Gastrocnemius medialis (tissue), 4 donors: Measurements from ENCODE around the gene PRR23E. TPM values are rescaled to one million over a fixed set of nuclear protein-coding genes. Genes with fewer than 3 reads are reported as not detected.

Experiments used
- ATAC-seq, 2 donors: fragments of 150-250 bp; one replicate each; pipeline ENCODE4 v1.9.1; 2016
- DNase-seq, 2 donors: peaks; one replicate each; pipeline ENCODE4 v3.0.0-alpha.2; 2019
- H3K27ac ChIP-seq, 4 donors: fragments of 200-600 bp; sonication (generic); 1 replicate in 1 of 4; 2 replicates in 3 of 4; pipeline ENCODE4 v1.5.1; 2016 to 2018; ENCODE audit warnings: mild to moderate bottlenecking in 2 of 4, moderate library complexity in 1 of 4
- H3K27me3 ChIP-seq, 3 donors: fragments of 200-600 bp; sonication (generic) in 2 of 3; 1 replicate in 1 of 3; 2 replicates in 2 of 3; pipeline versions ENCODE4 v1.5.1 to v1.6.0; 2016 to 2019; ENCODE audit warnings: mild to moderate bottlenecking in 1 of 3, moderate library complexity in 1 of 3
- H3K36me3 ChIP-seq, 2 donors: fragments of 200-600 bp; sonication (generic) in 1 of 2; one replicate each; pipeline ENCODE4 v1.5.1; 2017 to 2018
- H3K4me1 ChIP-seq, 2 donors: fragments of 200-600 bp; sonication (generic) in 1 of 2; one replicate each; pipeline ENCODE4 v1.5.1; 2016 to 2017; ENCODE audit warnings: mild to moderate bottlenecking in 2 of 2
- H3K4me3 ChIP-seq, 4 donors: fragments of 200-600 bp; sonication (generic) in 3 of 4; 1 replicate in 1 of 4; 2 replicates in 3 of 4; pipeline ENCODE4 v1.5.1; 2016 to 2019; ENCODE audit warnings: mild to moderate bottlenecking in 2 of 4
- H3K9me3 ChIP-seq, 3 donors: fragments of 200-600 bp; sonication (generic) in 2 of 3; 1 replicate in 1 of 3; 2 replicates in 2 of 3; pipeline ENCODE4 v1.5.1; 2016 to 2019
- POLR2A ChIP-seq, 2 donors: fragments of 450-650 bp; IDR thresholded peaks; one replicate each; pipeline ENCODE4 v1.6.1; 2017; ENCODE audit warnings: antibody characterized with exemption in 2 of 2, mild to moderate bottlenecking in 2 of 2, moderate library complexity in 2 of 2
- in situ Hi-C, 4 donors: fragments of 200-750 bp; cut with MboI; loops; one replicate each; pipeline versions ENCODE4 v1.15.0 to v1.8.0; 2017; ENCODE audit warnings: low sequenced_read_pairs in 4 of 4
- intact Hi-C: fragments of 100-400 bp; cut with DNase I; formaldehyde crosslinking; loops from one replicate; pipeline ENCODE4 v1.15.1; 2023; ENCODE audit warnings: low total_unique reads
- total RNA-seq, 4 donors: library from RNA; depleted of rRNA; stranded (reverse); fragments of >200 nt; gene quantifications; one replicate each; pipeline versions ENCODE4 v1.1.0 to v1.2.3, GENCODE V29; 2016
- TF ChIP-seq, protein P1 (sequence below), 5 experiments: fragments of 450-650 bp in 3 of 5; fragments of 200-600 bp in 2 of 5; sonication (generic) in 2 of 5; IDR thresholded peaks in 4 of 5; conservative IDR thresholded peaks in 1 of 5; 1 replicate in 4 of 5; 2 replicates in 1 of 5; pipeline ENCODE4 v1.5.1; 2016 to 2019; ENCODE audit warnings: antibody characterized with exemption in 5 of 5, mild to moderate bottlenecking in 3 of 5, moderate library complexity in 3 of 5

PRR23E gene
- total RNA-seq, 4 donors from 2014 or later = not detected

DNA sequence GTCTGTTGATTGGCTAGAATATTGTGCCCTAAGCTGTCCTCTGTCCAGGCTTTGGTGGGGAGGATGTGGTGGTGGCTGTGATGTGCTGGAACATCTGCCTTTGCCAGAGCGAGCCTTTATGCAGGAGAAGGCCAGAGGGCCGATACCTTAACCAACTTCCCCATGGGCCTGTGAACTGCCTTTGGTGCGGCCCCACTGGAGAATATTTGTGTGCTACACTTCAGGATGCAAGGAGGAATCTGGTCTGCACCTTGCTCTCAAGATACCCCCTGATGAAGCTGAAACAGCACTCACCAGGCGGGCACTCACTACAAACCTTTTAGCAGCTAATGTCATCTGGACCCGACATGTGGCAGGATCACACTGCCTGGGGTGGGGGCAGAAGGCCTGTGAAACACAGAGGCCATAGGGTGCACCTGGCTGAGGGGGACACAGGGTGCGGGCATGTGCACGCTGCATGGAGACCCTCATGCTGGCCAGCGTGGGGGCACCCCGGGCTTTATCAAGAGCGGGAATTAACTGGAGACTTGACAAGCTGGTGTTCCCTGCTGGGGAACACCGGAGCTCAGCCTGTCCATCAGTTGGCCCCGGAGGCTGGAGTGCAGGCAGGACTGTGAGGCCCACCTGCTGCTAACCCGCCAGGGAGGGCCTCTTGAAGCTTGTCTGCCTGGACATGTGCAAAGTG is 16.4 kb downstream of the PRR23E start:
- Histone ChIP-seq H3K9me3 (no peaks in the 10 kb centered on the region), H3K4me1 (no peaks in the 10 kb centered on the region), H3K4me3 (no peak overlapping the region), H3K27ac (no peak overlapping the region), H3K36me3 (no peaks in the 10 kb centered on the region), H3K27me3 (peaks cover 0 to 4% (median 0%) of the 10 kb centered on the region in 3 donors)
- no peak for TF ChIP-seq POLR2A (IDR thresholded peaks at IDR 0.05)
- TF ChIP-seq, protein P1, sequence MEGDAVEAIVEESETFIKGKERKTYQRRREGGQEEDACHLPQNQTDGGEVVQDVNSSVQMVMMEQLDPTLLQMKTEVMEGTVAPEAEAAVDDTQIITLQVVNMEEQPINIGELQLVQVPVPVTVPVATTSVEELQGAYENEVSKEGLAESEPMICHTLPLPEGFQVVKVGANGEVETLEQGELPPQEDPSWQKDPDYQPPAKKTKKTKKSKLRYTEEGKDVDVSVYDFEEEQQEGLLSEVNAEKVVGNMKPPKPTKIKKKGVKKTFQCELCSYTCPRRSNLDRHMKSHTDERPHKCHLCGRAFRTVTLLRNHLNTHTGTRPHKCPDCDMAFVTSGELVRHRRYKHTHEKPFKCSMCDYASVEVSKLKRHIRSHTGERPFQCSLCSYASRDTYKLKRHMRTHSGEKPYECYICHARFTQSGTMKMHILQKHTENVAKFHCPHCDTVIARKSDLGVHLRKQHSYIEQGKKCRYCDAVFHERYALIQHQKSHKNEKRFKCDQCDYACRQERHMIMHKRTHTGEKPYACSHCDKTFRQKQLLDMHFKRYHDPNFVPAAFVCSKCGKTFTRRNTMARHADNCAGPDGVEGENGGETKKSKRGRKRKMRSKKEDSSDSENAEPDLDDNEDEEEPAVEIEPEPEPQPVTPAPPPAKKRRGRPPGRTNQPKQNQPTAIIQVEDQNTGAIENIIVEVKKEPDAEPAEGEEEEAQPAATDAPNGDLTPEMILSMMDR (IDR thresholded peaks at IDR 0.05 in 4 of 5, conservative IDR thresholded peaks at IDR 0.05 in 1 of 5) = no peak
- ATAC-seq = no peak
- intact Hi-C loops = no loop called here
- in situ Hi-C loops = no loop called here
- no peak for DNase-seq

DNA sequence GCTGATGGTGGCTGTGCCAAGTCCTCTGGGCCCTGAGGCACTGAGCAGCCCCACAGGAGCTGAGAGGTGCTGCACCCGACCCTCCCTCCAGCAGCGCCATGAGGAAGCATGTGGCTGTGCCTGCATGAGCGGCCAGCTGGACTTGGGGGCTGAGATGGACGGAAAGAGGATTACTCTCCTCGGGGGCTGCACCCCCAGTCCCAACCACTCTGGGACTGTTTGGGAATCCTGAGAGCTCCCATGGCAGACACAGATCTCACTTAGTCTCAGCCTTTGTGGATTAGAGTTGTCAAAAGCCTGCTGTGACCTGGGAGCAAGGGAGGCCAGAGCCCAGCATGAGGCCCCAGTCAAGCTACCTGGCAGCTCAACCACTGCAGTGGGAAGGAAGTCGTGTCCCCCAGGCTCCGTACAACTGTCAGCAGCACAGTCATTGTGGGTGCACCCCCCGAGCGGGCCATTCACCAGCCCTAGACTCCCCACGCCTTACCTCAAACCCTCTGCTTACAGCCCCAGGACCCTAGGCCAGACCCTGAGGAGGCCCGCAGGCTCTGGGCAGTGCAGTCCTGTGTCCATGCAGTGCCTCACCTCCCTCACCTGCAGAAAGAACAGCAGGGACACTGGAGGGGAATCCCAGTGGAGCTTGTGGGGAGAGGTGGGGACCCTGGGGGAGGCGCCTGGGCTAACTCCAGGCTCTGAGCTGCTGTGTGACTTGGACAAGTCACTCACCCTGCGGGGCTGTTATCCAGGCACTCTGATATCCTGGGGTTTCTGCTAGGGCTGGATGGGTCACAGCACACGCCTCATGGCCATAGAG is 17.1 kb downstream of the PRR23E start:
- no peak for ATAC-seq
- Histone ChIP-seq H3K36me3 (no peaks in the 10 kb centered on the region), H3K4me3 (no peak overlapping the region), H3K27ac (no peak overlapping the region), H3K27me3 (peaks cover 0 to 4% (median 0%) of the 10 kb centered on the region in 3 donors), H3K9me3 (no peaks in the 10 kb centered on the region), H3K4me1 (no peaks in the 10 kb centered on the region)
- in situ Hi-C loops = no loop called here
- TF ChIP-seq, protein P1 (IDR thresholded peaks at IDR 0.05 in 4 of 5, conservative IDR thresholded peaks at IDR 0.05 in 1 of 5) = no peak
- no peak for TF ChIP-seq POLR2A (IDR thresholded peaks at IDR 0.05)
- DNase-seq = no peak
- intact Hi-C loops = no loop called here

- TF ChIP-seq POLR2A (IDR thresholded peaks at IDR 0.05) = no peak
- TF ChIP-seq, protein P1 (IDR thresholded peaks at IDR 0.05 in 4 of 5, conservative IDR thresholded peaks at IDR 0.05 in 1 of 5) = no peak
- Histone ChIP-seq H3K27ac (no peak overlapping the region), H3K27me3 (peaks cover 0 to 4% (median 0%) of the 10 kb centered on the region in 3 donors), H3K36me3 (no peaks in the 10 kb centered on the region), H3K4me3 (no peak overlapping the region), H3K9me3 (no peaks in the 10 kb centered on the region), H3K4me1 (no peaks in the 10 kb centered on the region)
- no peak for DNase-seq
- in situ Hi-C loops (no loop called here), intact Hi-C loops (no loop called here)
- ATAC-seq = no peak
These were observed 17.7 kb downstream of the PRR23E start for GRCh38 chr3:127210654-127210943.

DNA sequence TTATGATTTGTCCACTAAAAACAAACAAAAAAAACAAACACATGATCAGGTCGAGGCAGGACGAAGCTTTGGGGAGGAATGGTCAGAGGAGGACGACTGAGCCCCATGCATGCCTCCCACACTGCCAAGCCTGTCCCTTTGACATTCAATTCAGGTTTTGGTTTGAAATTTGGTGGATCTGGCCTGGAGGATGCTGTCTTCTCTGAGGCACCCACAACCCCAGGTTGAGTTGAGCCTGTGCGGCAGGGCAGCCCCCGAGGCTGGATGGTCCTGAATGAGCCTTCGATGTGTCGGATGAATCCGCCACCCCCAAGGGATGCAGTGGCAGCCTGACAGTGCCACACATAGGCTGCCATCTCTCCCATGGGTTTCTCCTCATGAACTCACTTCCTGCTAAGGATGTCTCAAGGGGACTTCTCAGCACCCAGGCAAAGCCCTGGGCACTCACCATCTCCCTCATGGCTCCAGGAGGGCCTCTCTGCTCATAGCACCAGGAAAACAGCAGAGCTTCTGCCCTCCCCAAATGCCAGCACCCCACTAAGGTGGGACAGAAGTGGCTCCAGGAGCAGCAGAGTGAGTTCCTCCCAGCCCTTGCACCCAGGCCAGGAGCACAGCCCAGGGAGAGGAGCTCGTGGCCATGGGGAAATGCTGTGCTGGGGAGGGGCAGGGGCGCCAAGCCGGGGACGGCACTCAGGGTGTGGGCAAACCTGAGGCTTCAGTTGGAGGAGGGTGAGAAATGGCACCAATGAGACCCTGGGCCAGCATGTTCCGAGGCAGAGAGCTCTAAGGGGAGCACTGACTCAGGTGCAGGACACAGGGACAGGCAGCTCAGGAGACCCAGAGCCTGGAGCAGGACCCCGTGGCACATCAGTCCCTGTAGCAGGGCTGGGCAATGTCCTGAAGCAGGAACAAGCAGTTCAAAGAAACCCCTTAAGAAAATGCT is 18.5 kb downstream of the PRR23E start:
- no peaks in the 10 kb centered on the region for H3K4me1 ChIP-seq
- TF ChIP-seq, protein P1 (IDR thresholded peaks at IDR 0.05 in 4 of 5, conservative IDR thresholded peaks at IDR 0.05 in 1 of 5) = no peak
- TF ChIP-seq POLR2A (IDR thresholded peaks at IDR 0.05) = no peak
- no peaks in the 10 kb centered on the region for H3K36me3 ChIP-seq
- DNase-seq = no peak
- H3K27me3 ChIP-seq = peaks cover 0 to 4% (median 4%) of the 10 kb centered on the region in 3 donors
- no peak for ATAC-seq
- intact Hi-C loops (no loop called here), in situ Hi-C loops (no loop called here)
- H3K9me3 ChIP-seq = no peaks in the 10 kb centered on the region
- no peak overlapping the region for H3K4me3 ChIP-seq
- no peak overlapping the region for H3K27ac ChIP-seq
